H9 (cell line): Measurements from ENCODE around the gene VWA3A. TPM values are rescaled to one million over a fixed set of nuclear protein-coding genes. Genes with fewer than 3 reads are reported as not detected.
A peak's percentile ranks its signal among the peaks of the same experiment; 100 is the strongest.

Experiments
- DNase-seq: peaks from one replicate; pipeline ENCODE4 v3.0.0-alpha.2; 2017
- H2AFZ ChIP-seq: one replicate; pipeline ENCODE4 v1.6.1; 2013; ENCODE audit warnings: mild to moderate bottlenecking, low read length, control low read depth, moderate library complexity
- H2AK5ac ChIP-seq: 2 replicates; pipeline ENCODE4 v1.6.1; 2013; ENCODE audit warnings: low read length, control low read depth, mixed read lengths; ENCODE audit not compliant: insufficient read length
- H2BK120ac ChIP-seq: one replicate; pipeline ENCODE4 v1.6.1; 2013; ENCODE audit warnings: low read depth, mild to moderate bottlenecking, low read length, control low read depth, inconsistent platforms; ENCODE audit not compliant: poor library complexity, severe bottlenecking
- H2BK12ac ChIP-seq: 2 replicates; pipeline ENCODE4 v1.6.1; 2013; ENCODE audit warnings: low read length, control low read depth, mixed read lengths, low read depth; ENCODE audit not compliant: insufficient read length
- H2BK15ac ChIP-seq: 2 replicates; pipeline ENCODE4 v1.6.1; 2013; ENCODE audit warnings: low read depth, low read length, control low read depth
- H2BK20ac ChIP-seq: one replicate; pipeline ENCODE4 v1.6.1; 2013; ENCODE audit warnings: low read depth, mild to moderate bottlenecking, low read length, control low read depth, inconsistent platforms; ENCODE audit not compliant: poor library complexity, severe bottlenecking
- H2BK5ac ChIP-seq: 2 replicates; pipeline ENCODE4 v1.6.1; 2013; ENCODE audit warnings: low read length, control low read depth, mixed read lengths; ENCODE audit not compliant: insufficient read length
- H3K14ac ChIP-seq: 2 replicates; pipeline ENCODE4 v1.6.1; 2013; ENCODE audit warnings: low read length, control low read depth; ENCODE audit not compliant: insufficient read depth
- H3K18ac ChIP-seq: 2 replicates; pipeline ENCODE4 v1.6.1; 2013; ENCODE audit warnings: low read depth, mild to moderate bottlenecking, mixed read lengths, low read length, control low read depth; ENCODE audit not compliant: insufficient read length
- H3K23ac ChIP-seq: 2 replicates; pipeline ENCODE4 v1.6.1; 2013; ENCODE audit warnings: low read length, control low read depth, mixed read lengths, low read depth; ENCODE audit not compliant: insufficient read length
- H3K23me2 ChIP-seq: 2 replicates; pipeline ENCODE4 v1.6.1; 2013; ENCODE audit warnings: low read depth, mild to moderate bottlenecking, mixed read lengths, low read length, control low read depth; ENCODE audit not compliant: insufficient read length, poor library complexity, severe bottlenecking
- H3K27ac ChIP-seq: 2 replicates; pipeline ENCODE4 v1.5.1; 2013; ENCODE audit warnings: low read length, control low read depth, mixed read lengths, low read depth; ENCODE audit not compliant: insufficient read length
- H3K27me3 ChIP-seq: 2 replicates; pipeline ENCODE4 v1.6.1; 2013; ENCODE audit warnings: low read length, control low read depth, inconsistent platforms; ENCODE audit not compliant: insufficient read depth
- H3K4ac ChIP-seq: 2 replicates; pipeline ENCODE4 v1.6.1; 2013; ENCODE audit warnings: low read depth, mild to moderate bottlenecking, control low read depth, inconsistent platforms, low read length, moderate library complexity
- H3K4me1 ChIP-seq: 2 replicates; pipeline ENCODE4 v1.6.1; 2013; ENCODE audit warnings: low read length, control low read depth, inconsistent platforms; ENCODE audit not compliant: insufficient read depth
- H3K4me2 ChIP-seq: 2 replicates; pipeline ENCODE4 v1.6.1; 2013; ENCODE audit warnings: low read length, control low read depth, mixed read lengths; ENCODE audit not compliant: insufficient read length, insufficient read depth
- H3K56ac ChIP-seq: 2 replicates; pipeline ENCODE4 v1.6.1; 2013; ENCODE audit warnings: low read depth, mild to moderate bottlenecking, mixed read lengths, low read length, control low read depth; ENCODE audit not compliant: insufficient read length
- H3K79me1 ChIP-seq: 2 replicates; pipeline ENCODE4 v1.6.1; 2013; ENCODE audit warnings: low read depth, mild to moderate bottlenecking, moderate library complexity, low read length, control low read depth, inconsistent platforms; ENCODE audit not compliant: insufficient read depth, poor library complexity, severe bottlenecking
- H3K79me2 ChIP-seq: 2 replicates; pipeline ENCODE4 v1.6.1; 2013; ENCODE audit warnings: low read length, control low read depth, inconsistent platforms; ENCODE audit not compliant: insufficient read depth
- H3K9ac ChIP-seq: 2 replicates; pipeline ENCODE4 v1.6.1; 2013; ENCODE audit warnings: low read length, control low read depth, mixed read lengths; ENCODE audit not compliant: insufficient read length; ENCODE audit errors: extremely low read depth
- H3K9me3 ChIP-seq: one replicate; pipeline ENCODE4 v1.6.1; 2013; ENCODE audit warnings: low read depth, low read length, inconsistent platforms; ENCODE audit not compliant: control insufficient read depth
- H3T11ph ChIP-seq: one replicate; pipeline ENCODE4 v1.6.1; 2013; ENCODE audit warnings: mild to moderate bottlenecking, low read length, control low read depth, inconsistent platforms
- H4K20me1 ChIP-seq: one replicate; pipeline ENCODE4 v1.6.1; 2013; ENCODE audit not compliant: control insufficient read depth, insufficient read length, insufficient read depth
- H4K5ac ChIP-seq: 2 replicates; pipeline ENCODE4 v1.6.1; 2013; ENCODE audit warnings: low read depth, mild to moderate bottlenecking, mixed read lengths, low read length, control low read depth; ENCODE audit not compliant: insufficient read length
- H4K8ac ChIP-seq: replicated peaks from 2 replicates; pipeline ENCODE4 v1.6.1; 2013; ENCODE audit warnings: low read length, control low read depth, mixed read lengths, low read depth; ENCODE audit not compliant: insufficient read length
- H4K91ac ChIP-seq: 2 replicates; pipeline ENCODE4 v1.6.1; 2013; ENCODE audit warnings: low read depth, mild to moderate bottlenecking, moderate library complexity, mixed read lengths, low read length, control low read depth; ENCODE audit not compliant: insufficient read length
- H3K27ac Mint-ChIP-seq, 3 experiments: 2 replicates in 2 of 3; 3 replicates in 1 of 3; pipeline ENCODE4 v1.8.0; 2020 to 2021; ENCODE audit warnings: mixed read lengths in 3 of 3, mild to moderate bottlenecking in 1 of 3, moderate library complexity in 1 of 3
- H3K27me3 Mint-ChIP-seq: 2 replicates; pipeline ENCODE4 v1.8.0; 2021; ENCODE audit warnings: low read depth, mild to moderate bottlenecking, moderate library complexity, mixed read lengths
- H3K36me3 Mint-ChIP-seq, 3 experiments: 2 replicates in 2 of 3; 3 replicates in 1 of 3; pipeline ENCODE4 v1.8.0; 2020 to 2021; ENCODE audit warnings: low read depth in 3 of 3, mixed read lengths in 3 of 3; ENCODE audit not compliant: insufficient read depth in 1 of 3
- H3K4me1 Mint-ChIP-seq, 2 experiments: 2 replicates each; pipeline ENCODE4 v1.8.0; 2020; ENCODE audit warnings: mixed read lengths in 2 of 2
- H3K4me3 Mint-ChIP-seq, 2 experiments: 2 replicates in 1 of 2; 3 replicates in 1 of 2; pipeline ENCODE4 v1.8.0; 2020 to 2021; ENCODE audit warnings: mild to moderate bottlenecking in 2 of 2, mixed read lengths in 2 of 2, moderate library complexity in 1 of 2
- H3K9me3 Mint-ChIP-seq, 2 experiments: 2 replicates in 1 of 2; 3 replicates in 1 of 2; pipeline ENCODE4 v1.8.0; 2020; ENCODE audit warnings: mild to moderate bottlenecking in 2 of 2, mixed read lengths in 2 of 2, moderate library complexity in 1 of 2
- CTCF ChIP-seq: fragments of 200-600 bp; sonication (generic); conservative IDR thresholded peaks from 3 replicates; pipeline ENCODE4 v1.8.0; 2021; ENCODE audit warnings: antibody characterized with exemption, mild to moderate bottlenecking
- WGBS: extraction: QIAGEN DNeasy Blood & Tissue Kit; methylation state at CpG from one replicate; pipeline ENCODE4 v1.1.7; 2013; ENCODE audit warnings: missing lambda C conversion rate, low lambda C conversion rate, mixed read lengths; ENCODE audit not compliant: insufficient read length; ENCODE audit errors: extremely low coverage; 5-methylcytosine and 5-hydroxymethylcytosine counted together
- total RNA-seq: library from RNA; stranded (reverse); gene quantifications from 2 replicates; pipeline ENCODE4 v1.2.1, GENCODE V29; 2021

Gene VWA3A
- total RNA-seq, 1 experiment from 2014 or later: not detected

GRCh38 chr16:22123146-22123545 lies 30.8 kb downstream of the VWA3A start:
- peak; percentile 54 for TF ChIP-seq CTCF
- no peak overlapping the region for H3K4ac ChIP-seq
- H3K27me3 ChIP-seq: no peaks in the 10 kb centered on the region
- H4K20me1 ChIP-seq: no peaks in the 10 kb centered on the region
- H3K56ac ChIP-seq: no peak overlapping the region
- H3K14ac ChIP-seq: no peak overlapping the region
- peaks cover 0 to 2% of the 10 kb centered on the region in 2 experiments; a peak in 1 of 4 replicates for H3K4me1 Mint-ChIP-seq
- H3K9ac ChIP-seq: no peak overlapping the region
- no peak overlapping the region for H3K4me3 Mint-ChIP-seq
- H3K27me3 Mint-ChIP-seq: peaks cover 12% of the 10 kb centered on the region
- H3K23me2 ChIP-seq: no peaks in the 10 kb centered on the region
- no peaks in the 10 kb centered on the region for H3K79me2 ChIP-seq
- H3K36me3 Mint-ChIP-seq: no peaks in the 10 kb centered on the region
- no peak overlapping the region for H3T11ph ChIP-seq
- no peaks in the 10 kb centered on the region for H3K9me3 ChIP-seq
- H2BK120ac ChIP-seq: no peak overlapping the region
- DNase-seq: no peak
- no peak overlapping the region for H3K4me2 ChIP-seq
- no peak overlapping the region for H3K27ac Mint-ChIP-seq
- no peak overlapping the region for H3K23ac ChIP-seq
- no peak overlapping the region for H2BK12ac ChIP-seq
- no peak overlapping the region for H2BK20ac ChIP-seq
- no peak overlapping the region for H4K8ac ChIP-seq
- H3K79me1 ChIP-seq: no peaks in the 10 kb centered on the region
- H2BK5ac ChIP-seq: no peak overlapping the region
- no peak overlapping the region for H3K27ac ChIP-seq
- H3K18ac ChIP-seq: no peak overlapping the region
- H2AK5ac ChIP-seq: no peak overlapping the region
- no peak overlapping the region for H4K91ac ChIP-seq
- no peaks in the 10 kb centered on the region; a peak in 1 of 5 replicates for H3K9me3 Mint-ChIP-seq
- H3K4me1 ChIP-seq: no peaks in the 10 kb centered on the region
- no peak overlapping the region for H2BK15ac ChIP-seq
- no peak overlapping the region for H4K5ac ChIP-seq
- no CpG with 5 or more reads among the region's 3 CpGs for WGBS
- no peak overlapping the region for H2AFZ ChIP-seq
